Endothelial cell of umbilical vein (primary cell): ENCODE data around the gene AHI1. TPM values are rescaled to one million over a fixed set of nuclear protein-coding genes. Genes with fewer than 3 reads are reported as not detected.

ENCODE experiments used
- BruUV-seq: library from RNA; stranded (reverse); fragments of 400-500 nt; replicated peaks from 2 replicates; lab custom pipeline; 2021; lab: Mats Ljungman, UMichigan
- CTCF ChIA-PET: fragments of 300-600, 350-600 bp; sonication (Branson Sonifier 250); formaldehyde crosslinking; loops from one replicate; lab custom pipeline; 2021; ENCODE audit warnings: antibody characterized with exemption, inconsistent platforms; lab: Charles Lee
- POLR2A ChIA-PET: fragments of 300-600, 350-600 bp; sonication (Branson Sonifier 250); formaldehyde crosslinking; loops from one replicate; lab custom pipeline; 2021; ENCODE audit warnings: antibody characterized with exemption, inconsistent platforms; lab: Charles Lee
- DNase-seq: peaks from one replicate; pipeline ENCODE4 v3.0.0-alpha.2; 2011; ENCODE audit warnings: low read depth, low spot score
- FAIRE-seq: peaks from 2 replicates; lab custom pipeline; 2011; peaks lifted over from hg19 to GRCh38; lab: Jason Lieb, UNC
- H2AFZ ChIP-seq: 2 replicates; pipeline ENCODE4 v1.6.0; 2012; ENCODE audit warnings: low read depth, low read length, control low read depth, inconsistent platforms
- H3K27ac ChIP-seq: 2 replicates; pipeline ENCODE4 v1.5.1; 2011; ENCODE audit warnings: low read depth, mild to moderate bottlenecking, control low read depth, low read length, moderate library complexity; ENCODE audit not compliant: insufficient read depth
- H3K27me3 ChIP-seq, 2 experiments: 2 replicates each; pipeline versions ENCODE4 v1.6.0 to v1.6.1; 2011; ENCODE audit warnings: low read length in 2 of 2, mixed read lengths in 1 of 2; ENCODE audit not compliant: control insufficient read depth in 2 of 2, insufficient read depth in 2 of 2
- H3K36me3 ChIP-seq, 2 experiments: 2 replicates in 1 of 2; 3 replicates in 1 of 2; pipeline ENCODE4 v1.5.1; 2011; ENCODE audit warnings: low read length in 2 of 2, mild to moderate bottlenecking in 1 of 2, moderate library complexity in 1 of 2; ENCODE audit not compliant: control insufficient read depth in 2 of 2, insufficient read depth in 2 of 2; ENCODE audit errors: extremely low read depth in 1 of 2
- H3K4me1 ChIP-seq: 3 replicates; pipeline ENCODE4 v1.5.1; 2011; ENCODE audit warnings: mild to moderate bottlenecking, low read length; ENCODE audit not compliant: control insufficient read depth, insufficient read depth; ENCODE audit errors: extremely low read depth
- H3K4me2 ChIP-seq: 2 replicates; pipeline ENCODE4 v1.6.1; 2011; ENCODE audit warnings: low read length, control low read depth, mixed read lengths; ENCODE audit not compliant: insufficient read depth
- H3K4me3 ChIP-seq, 3 experiments: fragments of 200-600 bp in 1 of 3; sonication (generic), shearing (Covaris generic) in 1 of 3; replicated peaks in 1 of 3; 2 replicates each; pipeline ENCODE4 v1.5.1; 2011 to 2016; ENCODE audit warnings: control low read depth in 3 of 3, low read length in 3 of 3, mild to moderate bottlenecking in 2 of 3, inconsistent platforms in 1 of 3, low read depth in 1 of 3, moderate library complexity in 1 of 3; ENCODE audit not compliant: insufficient read depth in 1 of 3
- H3K79me2 ChIP-seq: 2 replicates; pipeline ENCODE4 v1.6.0; 2012; ENCODE audit warnings: low read length, inconsistent platforms; ENCODE audit not compliant: control insufficient read depth, insufficient read depth
- H3K9ac ChIP-seq: replicated peaks from 2 replicates; pipeline ENCODE3; 2011; ENCODE audit warnings: low read length, control low read depth; ENCODE audit not compliant: insufficient read depth; ENCODE audit errors: extremely low read depth
- H3K9me1 ChIP-seq: replicated peaks from 3 replicates; pipeline ENCODE4 v1.6.0; 2011; ENCODE audit warnings: mild to moderate bottlenecking, low read length; ENCODE audit not compliant: control insufficient read depth, insufficient read depth; ENCODE audit errors: extremely low read depth
- H3K9me3 ChIP-seq: replicated peaks from 2 replicates; pipeline ENCODE4 v1.5.1; 2012; ENCODE audit warnings: low read length, inconsistent platforms; ENCODE audit not compliant: control insufficient read depth, insufficient read depth
- H4K20me1 ChIP-seq: replicated peaks from 2 replicates; pipeline ENCODE3; 2011; ENCODE audit warnings: mild to moderate bottlenecking, low read length; ENCODE audit not compliant: control insufficient read depth, insufficient read depth; ENCODE audit errors: extremely low read depth
- EZH2 ChIP-seq: IDR thresholded peaks from 2 replicates; pipeline ENCODE4 v1.6.1; 2012; ENCODE audit warnings: borderline replicate concordance, low read depth, mild to moderate bottlenecking, moderate library complexity, low read length, inconsistent platforms; ENCODE audit not compliant: severe bottlenecking
- FOS ChIP-seq: IDR thresholded peaks from 2 replicates; pipeline ENCODE4 v1.6.1; 2011; ENCODE audit warnings: mild to moderate bottlenecking, low read length, moderate library complexity, borderline replicate concordance; ENCODE audit not compliant: insufficient read depth
- GATA2 ChIP-seq: IDR thresholded peaks from 2 replicates; pipeline ENCODE4 v1.7.0; 2011; ENCODE audit warnings: low read depth, mild to moderate bottlenecking, moderate library complexity, mixed read lengths, low read length; ENCODE audit not compliant: insufficient read length, insufficient read depth
- JUN ChIP-seq: IDR thresholded peaks from 2 replicates; pipeline ENCODE4 v1.6.1; 2011; ENCODE audit warnings: borderline replicate concordance, low read depth; ENCODE audit not compliant: insufficient read length, insufficient read depth
- MYC ChIP-seq: IDR thresholded peaks from one replicate; pipeline ENCODE4 v1.6.1; 2011; ENCODE audit warnings: mild to moderate bottlenecking, low read depth, low read length
- POLR2A ChIP-seq: IDR thresholded peaks from 2 replicates; pipeline ENCODE4 v1.6.1; 2012; ENCODE audit warnings: low read depth, mild to moderate bottlenecking, control low read depth, low read length
- POLR2AphosphoS5 ChIP-seq: IDR thresholded peaks from 2 replicates; pipeline ENCODE4 v1.6.1; 2012; ENCODE audit warnings: low read depth, mild to moderate bottlenecking, control low read depth, low read length, moderate library complexity; ENCODE audit not compliant: insufficient read depth
- dilution Hi-C: fragments of 300-500 bp; cut with MboI; formaldehyde crosslinking; loops from one replicate; pipeline ENCODE4 v1.15.0; 2019; ENCODE audit warnings: low sequenced_read_pairs; ENCODE audit not compliant: extremely low pct_ligation_motif_present
- intact Hi-C: fragments of 100-400 bp; cut with micrococcal nuclease; formaldehyde crosslinking; loops from one replicate; pipeline ENCODE4 v1.10.0; 2022
- polyA plus RNA-seq, 4 experiments: library from polyadenylated mRNA; depleted of rRNA in 3 of 4; stranded (reverse) in 3 of 4; unstranded in 1 of 4; fragments of >200 nt; gene quantifications; 2 replicates each; pipeline versions ENCODE4 v1.2.1 to v1.2.3, GENCODE V29; 2011 to 2012; ENCODE audit warnings: missing spikeins in 1 of 4
- total RNA-seq: library from RNA; stranded (reverse); gene quantifications from 2 replicates; pipeline ENCODE4 v1.2.3, GENCODE V29; 2021
- TF ChIP-seq, protein P1 (sequence below): IDR thresholded peaks from 2 replicates; pipeline ENCODE4 v1.6.1; 2011; ENCODE audit not compliant: insufficient read depth, insufficient read length
- TF ChIP-seq, protein P2 (sequence below), 2 donors: IDR thresholded peaks; 1 replicate in 1 of 2; 2 replicates in 1 of 2; pipeline ENCODE4 v1.5.1; 2011; ENCODE audit warnings: low read length in 2 of 2, mild to moderate bottlenecking in 2 of 2, moderate library complexity in 2 of 2, control low read depth in 1 of 2, inconsistent platforms in 1 of 2, low read depth in 1 of 2; ENCODE audit not compliant: insufficient read depth in 1 of 2; ENCODE audit errors: extremely low read depth in 1 of 2

The AHI1 gene
- total and polyA plus RNA-seq, 2 donors (not counting 3 experiments of a cell fraction or from before 2014, with no cell fraction given) = 5.1 to 20.7 TPM

DNA sequence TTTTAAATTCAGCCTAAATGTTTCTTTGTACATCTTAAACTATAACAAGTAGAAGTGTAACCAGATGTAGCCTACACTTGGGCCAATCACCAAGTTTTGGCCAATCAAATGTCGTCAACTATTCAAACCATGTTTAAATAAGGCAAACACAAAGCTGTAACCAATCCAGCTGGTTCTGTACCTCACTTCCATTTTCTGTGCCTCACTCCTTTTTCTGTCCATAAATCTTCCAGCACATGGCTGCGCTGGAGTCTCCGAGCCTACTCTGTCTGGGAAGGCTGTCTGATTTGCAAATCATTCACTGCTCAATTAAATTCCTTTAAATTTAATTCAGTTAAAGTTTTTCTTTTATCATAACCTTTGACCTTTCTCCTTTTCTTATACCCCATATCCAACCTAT is 7.7 kb upstream of the AHI1 start:
- no peaks in the 10 kb centered on the region for H3K36me3 ChIP-seq
- CTCF ChIA-PET = interaction anchor here (1.5 to 3.2 kb wide), 3 partner anchors 31 to 812 kb away, joined by 4 to 28 read pairs (median 12); no protein-coding TSS in a partner anchor

More for the DNA sequence above, 7.7 kb upstream of the AHI1 start:
- Histone ChIP-seq H3K79me2 (no peaks in the 10 kb centered on the region), H3K4me3 (no peak overlapping the region), H3K4me1 (no peaks in the 10 kb centered on the region), H3K4me2 (no peak overlapping the region), H3K27me3 (no peaks in the 10 kb centered on the region), H3K9me1 (no peaks in the 10 kb centered on the region), H3K27ac (no peak overlapping the region), H3K9ac (no peak overlapping the region), H3K9me3 (no peaks in the 10 kb centered on the region), H2AFZ (no peak overlapping the region), H4K20me1 (no peaks in the 10 kb centered on the region)
- POLR2A ChIA-PET = no interaction called here
- no TSS peak for BruUV-seq
- intact Hi-C loops (no loop called here), dilution Hi-C loops (no loop called here)
- FAIRE-seq = no peak
- no peak for DNase-seq
- TF ChIP-seq POLR2A (no peak), POLR2AphosphoS5 (no peak), EZH2 (no peak), MYC (no peak), GATA2 (no peak), JUN (no peak), FOS (no peak)
- TF ChIP-seq, protein P1, sequence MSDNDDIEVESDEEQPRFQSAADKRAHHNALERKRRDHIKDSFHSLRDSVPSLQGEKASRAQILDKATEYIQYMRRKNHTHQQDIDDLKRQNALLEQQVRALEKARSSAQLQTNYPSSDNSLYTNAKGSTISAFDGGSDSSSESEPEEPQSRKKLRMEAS = no peak
- TF ChIP-seq, protein P2, sequence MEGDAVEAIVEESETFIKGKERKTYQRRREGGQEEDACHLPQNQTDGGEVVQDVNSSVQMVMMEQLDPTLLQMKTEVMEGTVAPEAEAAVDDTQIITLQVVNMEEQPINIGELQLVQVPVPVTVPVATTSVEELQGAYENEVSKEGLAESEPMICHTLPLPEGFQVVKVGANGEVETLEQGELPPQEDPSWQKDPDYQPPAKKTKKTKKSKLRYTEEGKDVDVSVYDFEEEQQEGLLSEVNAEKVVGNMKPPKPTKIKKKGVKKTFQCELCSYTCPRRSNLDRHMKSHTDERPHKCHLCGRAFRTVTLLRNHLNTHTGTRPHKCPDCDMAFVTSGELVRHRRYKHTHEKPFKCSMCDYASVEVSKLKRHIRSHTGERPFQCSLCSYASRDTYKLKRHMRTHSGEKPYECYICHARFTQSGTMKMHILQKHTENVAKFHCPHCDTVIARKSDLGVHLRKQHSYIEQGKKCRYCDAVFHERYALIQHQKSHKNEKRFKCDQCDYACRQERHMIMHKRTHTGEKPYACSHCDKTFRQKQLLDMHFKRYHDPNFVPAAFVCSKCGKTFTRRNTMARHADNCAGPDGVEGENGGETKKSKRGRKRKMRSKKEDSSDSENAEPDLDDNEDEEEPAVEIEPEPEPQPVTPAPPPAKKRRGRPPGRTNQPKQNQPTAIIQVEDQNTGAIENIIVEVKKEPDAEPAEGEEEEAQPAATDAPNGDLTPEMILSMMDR (IDR thresholded peaks at IDR 0.05; ENCODE audit: extremely low read depth in 1 of 2, insufficient read depth in 1 of 2, low read depth in 1 of 2, low read length in 2 of 2) = no peak
